ENCODE data around the gene KLK13. TPM values are rescaled to one million over a fixed set of nuclear protein-coding genes. Genes with fewer than 3 reads are reported as not detected.

KLK13 gene
- total RNA-seq, 1 donor from 2014 or later = 0.54 TPM

- peaks cover 90% of the 10 kb centered on the region for H3K27me3 Mint-ChIP-seq (ENCODE audit: low read depth)
- H3K36me3 Mint-ChIP-seq = no peaks in the 10 kb centered on the region
- peak within 1 kb of the TSS; percentile 60 for H3K4me3 Mint-ChIP-seq
- peaks cover 21% of the 10 kb centered on the region for H3K4me1 Mint-ChIP-seq
- DNase-seq (ENCODE audit: low spot score in 2 of 2, unreplicated experiment in 2 of 2) = no peak
- no peak for TF ChIP-seq CTCF (IDR thresholded peaks at IDR 0.05; ENCODE audit: unreplicated experiment)
- H3K27ac Mint-ChIP-seq = peak within 1 kb of the TSS; percentile 47
- H3K9me3 Mint-ChIP-seq = no peaks in the 10 kb centered on the region
Measured at GRCh38 chr19:51019544-51019925, 45.4 kb downstream of the KLK13 start, which contains the start of gene KLK10. KLK10 (minus strand) TSS chr19:51019709; CDS start chr19:51019130, 579 bp downstream.

GRCh38 chr19:51018745-51019543 lies 45.9 kb downstream of the KLK13 start:
- TF ChIP-seq CTCF (IDR thresholded peaks at IDR 0.05; ENCODE audit: unreplicated experiment) = no peak
- no peak for DNase-seq (ENCODE audit: low spot score in 2 of 2, unreplicated experiment in 2 of 2)
- Mint-ChIP-seq H3K27ac (peak overlapping the region; percentile 47), H3K36me3 (no peaks in the 10 kb centered on the region), H3K4me1 (peaks cover 21% of the 10 kb centered on the region), H3K9me3 (no peaks in the 10 kb centered on the region), H3K4me3 (peak overlapping the region; percentile 60), H3K27me3 (ENCODE audit: low read depth) (peaks cover 92% of the 10 kb centered on the region)

- Mint-ChIP-seq H3K27me3 (ENCODE audit: low read depth) (peaks cover 90% of the 10 kb centered on the region), H3K27ac (no peak overlapping the region), H3K4me3 (peak overlapping the region; percentile 73), H3K9me3 (no peaks in the 10 kb centered on the region), H3K4me1 (peaks cover 21% of the 10 kb centered on the region), H3K36me3 (no peaks in the 10 kb centered on the region)
- TF ChIP-seq CTCF (IDR thresholded peaks at IDR 0.05; ENCODE audit: unreplicated experiment) = peak; percentile 52
- DNase-seq (ENCODE audit: low spot score in 2 of 2, unreplicated experiment in 2 of 2) = peak in 1 of 2 experiments; percentile 73
Measured at GRCh38 chr19:51016798-51017683, 47.9 kb downstream of the KLK13 start.

- no peak for TF ChIP-seq CTCF (IDR thresholded peaks at IDR 0.05; ENCODE audit: unreplicated experiment)
- peak overlapping the region; percentile 20 for H3K4me3 Mint-ChIP-seq
- H3K27me3 Mint-ChIP-seq (ENCODE audit: low read depth) = peaks cover 90% of the 10 kb centered on the region
- no peaks in the 10 kb centered on the region for H3K36me3 Mint-ChIP-seq
- DNase-seq (ENCODE audit: low spot score in 2 of 2, unreplicated experiment in 2 of 2) = no peak
- peaks cover 19% of the 10 kb centered on the region for H3K4me1 Mint-ChIP-seq
- no peaks in the 10 kb centered on the region for H3K9me3 Mint-ChIP-seq
- H3K27ac Mint-ChIP-seq = no peak overlapping the region
Measured at GRCh38 chr19:51015691-51016267, 49.1 kb downstream of the KLK13 start.

GRCh38 chr19:51014242-51014641 lies 50.6 kb downstream of the KLK13 start:
- DNase-seq (ENCODE audit: low spot score in 2 of 2, unreplicated experiment in 2 of 2) = no peak
- TF ChIP-seq CTCF (IDR thresholded peaks at IDR 0.05; ENCODE audit: unreplicated experiment) = no peak
- Mint-ChIP-seq H3K4me3 (no peak overlapping the region), H3K36me3 (no peaks in the 10 kb centered on the region), H3K27ac (no peak overlapping the region), H3K9me3 (no peaks in the 10 kb centered on the region), H3K27me3 (ENCODE audit: low read depth) (peaks cover 90% of the 10 kb centered on the region), H3K4me1 (peaks cover 15% of the 10 kb centered on the region)
